GM12892 (cell line): ENCODE data around the gene MTX1.
"Not testable (repeated sequence)": the region's sequence is repeated elsewhere in the genome, so short reads cannot be mapped to it uniquely, and the experiment has no call there.

Source experiments
- POLR2A ChIP-seq: IDR thresholded peaks from 2 replicates; pipeline ENCODE4 v1.6.1; 2011; ENCODE audit warnings: low read depth, low read length, control low read depth
- POLR2AphosphoS5 ChIP-seq: IDR thresholded peaks from 2 replicates; pipeline ENCODE4 v1.6.1; 2011; ENCODE audit warnings: low read depth, low read length, control low read depth
- TAF1 ChIP-seq: IDR thresholded peaks from 2 replicates; pipeline ENCODE4 v1.6.1; 2011; ENCODE audit warnings: low read depth, mild to moderate bottlenecking, control low read depth, low read length, borderline replicate concordance

GRCh38 chr1:155211381-155212050, 3.0 kb downstream of the MTX1 start:
- TF ChIP-seq POLR2A, TAF1, POLR2AphosphoS5: not testable (repeated sequence)
